Measurements from ENCODE around the gene TDRD9.

DNA sequence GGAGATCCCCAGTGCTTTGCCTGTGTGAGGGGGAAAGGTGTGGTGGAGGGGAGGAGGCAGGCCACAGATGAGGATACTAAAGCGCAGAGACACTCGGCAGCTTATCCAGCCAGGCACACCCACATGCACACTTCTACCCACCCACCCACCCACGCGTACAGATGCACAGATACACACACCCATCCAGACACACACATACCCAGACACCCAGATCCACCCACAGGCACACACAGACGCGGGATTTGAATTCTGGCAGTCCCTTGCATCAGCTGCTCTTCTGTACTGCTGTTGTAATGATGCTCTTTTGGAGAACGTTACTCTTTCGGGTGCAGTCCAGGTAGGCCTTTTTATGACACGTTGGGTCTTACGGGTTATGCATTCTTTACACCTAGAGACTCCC lies 69.8 kb downstream of the TDRD9 start:
- TF ChIP-seq, protein P1, sequence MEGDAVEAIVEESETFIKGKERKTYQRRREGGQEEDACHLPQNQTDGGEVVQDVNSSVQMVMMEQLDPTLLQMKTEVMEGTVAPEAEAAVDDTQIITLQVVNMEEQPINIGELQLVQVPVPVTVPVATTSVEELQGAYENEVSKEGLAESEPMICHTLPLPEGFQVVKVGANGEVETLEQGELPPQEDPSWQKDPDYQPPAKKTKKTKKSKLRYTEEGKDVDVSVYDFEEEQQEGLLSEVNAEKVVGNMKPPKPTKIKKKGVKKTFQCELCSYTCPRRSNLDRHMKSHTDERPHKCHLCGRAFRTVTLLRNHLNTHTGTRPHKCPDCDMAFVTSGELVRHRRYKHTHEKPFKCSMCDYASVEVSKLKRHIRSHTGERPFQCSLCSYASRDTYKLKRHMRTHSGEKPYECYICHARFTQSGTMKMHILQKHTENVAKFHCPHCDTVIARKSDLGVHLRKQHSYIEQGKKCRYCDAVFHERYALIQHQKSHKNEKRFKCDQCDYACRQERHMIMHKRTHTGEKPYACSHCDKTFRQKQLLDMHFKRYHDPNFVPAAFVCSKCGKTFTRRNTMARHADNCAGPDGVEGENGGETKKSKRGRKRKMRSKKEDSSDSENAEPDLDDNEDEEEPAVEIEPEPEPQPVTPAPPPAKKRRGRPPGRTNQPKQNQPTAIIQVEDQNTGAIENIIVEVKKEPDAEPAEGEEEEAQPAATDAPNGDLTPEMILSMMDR (IDR thresholded peaks at IDR 0.05; ENCODE audit: low read depth, low read length), result no peak
- TF ChIP-seq POLR2A (IDR thresholded peaks at IDR 0.05; ENCODE audit: extremely low read depth, insufficient read length), result no peak
- TF ChIP-seq, protein P2, sequence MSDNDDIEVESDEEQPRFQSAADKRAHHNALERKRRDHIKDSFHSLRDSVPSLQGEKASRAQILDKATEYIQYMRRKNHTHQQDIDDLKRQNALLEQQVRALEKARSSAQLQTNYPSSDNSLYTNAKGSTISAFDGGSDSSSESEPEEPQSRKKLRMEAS (IDR thresholded peaks at IDR 0.05; ENCODE audit: low read depth, low read length), result no peak
